GM12865 (cell line): ENCODE data around the gene AFG1L.

Experiments used
- DNase-seq: peaks from one replicate; pipeline ENCODE4 v3.0.0; 2010; ENCODE audit warnings: low read depth
- H3K4me3 ChIP-seq: 2 replicates; pipeline ENCODE4 v1.5.1; 2011; ENCODE audit warnings: mild to moderate bottlenecking, low read depth, low read length, control low read depth
- TF ChIP-seq, protein P1 (sequence below): IDR thresholded peaks from 2 replicates; pipeline ENCODE4 v1.5.1; 2011; ENCODE audit warnings: low read length, control low read depth, low read depth, inconsistent platforms; ENCODE audit not compliant: insufficient read depth; ENCODE audit errors: missing control alignments

Gene AFG1L

DNA sequence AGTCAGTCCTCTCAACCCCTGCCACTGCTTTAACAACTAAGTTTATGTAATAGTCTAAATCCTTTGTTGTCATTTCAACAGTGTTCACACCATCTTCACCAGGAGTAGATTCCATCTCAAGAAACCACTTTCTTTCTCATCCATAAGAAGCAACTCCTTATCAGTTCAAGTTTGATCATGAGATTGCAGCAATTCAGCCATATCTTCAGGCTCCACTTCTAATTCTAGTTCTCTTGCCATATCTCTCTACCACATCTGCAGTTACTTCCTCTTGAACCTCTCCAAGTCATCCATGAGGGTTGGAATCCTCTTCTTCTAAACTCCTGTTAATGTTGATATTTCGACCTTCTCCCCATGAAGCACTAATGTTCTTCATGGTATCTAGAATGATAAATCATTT is 208.0 kb downstream of the AFG1L start:
- TF ChIP-seq, protein P1, sequence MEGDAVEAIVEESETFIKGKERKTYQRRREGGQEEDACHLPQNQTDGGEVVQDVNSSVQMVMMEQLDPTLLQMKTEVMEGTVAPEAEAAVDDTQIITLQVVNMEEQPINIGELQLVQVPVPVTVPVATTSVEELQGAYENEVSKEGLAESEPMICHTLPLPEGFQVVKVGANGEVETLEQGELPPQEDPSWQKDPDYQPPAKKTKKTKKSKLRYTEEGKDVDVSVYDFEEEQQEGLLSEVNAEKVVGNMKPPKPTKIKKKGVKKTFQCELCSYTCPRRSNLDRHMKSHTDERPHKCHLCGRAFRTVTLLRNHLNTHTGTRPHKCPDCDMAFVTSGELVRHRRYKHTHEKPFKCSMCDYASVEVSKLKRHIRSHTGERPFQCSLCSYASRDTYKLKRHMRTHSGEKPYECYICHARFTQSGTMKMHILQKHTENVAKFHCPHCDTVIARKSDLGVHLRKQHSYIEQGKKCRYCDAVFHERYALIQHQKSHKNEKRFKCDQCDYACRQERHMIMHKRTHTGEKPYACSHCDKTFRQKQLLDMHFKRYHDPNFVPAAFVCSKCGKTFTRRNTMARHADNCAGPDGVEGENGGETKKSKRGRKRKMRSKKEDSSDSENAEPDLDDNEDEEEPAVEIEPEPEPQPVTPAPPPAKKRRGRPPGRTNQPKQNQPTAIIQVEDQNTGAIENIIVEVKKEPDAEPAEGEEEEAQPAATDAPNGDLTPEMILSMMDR, result no peak
- H3K4me3 ChIP-seq, result no peak overlapping the region
- no peak for DNase-seq

DNA sequence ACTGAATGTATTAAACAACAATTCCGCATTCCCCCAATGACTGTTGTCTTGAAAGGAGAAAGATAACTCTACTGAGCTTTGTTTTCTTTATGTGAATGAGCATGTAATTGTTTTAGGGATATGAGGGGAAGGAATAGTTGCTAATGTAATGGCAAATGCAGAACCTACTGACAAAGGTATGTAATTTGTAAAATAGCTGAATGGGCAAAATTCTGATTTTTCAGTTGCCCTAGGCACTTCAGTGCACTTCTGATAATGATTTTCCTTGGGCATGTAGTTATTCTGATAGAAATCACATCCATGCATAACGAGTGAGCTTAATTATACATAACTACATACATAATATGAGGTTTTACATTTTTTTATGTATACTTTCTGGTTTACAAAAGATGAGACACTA is 212.5 kb downstream of the AFG1L start:
- H3K4me3 ChIP-seq, result no peak overlapping the region
- DNase-seq, result no peak
- TF ChIP-seq, protein P1, result no peak

DNA sequence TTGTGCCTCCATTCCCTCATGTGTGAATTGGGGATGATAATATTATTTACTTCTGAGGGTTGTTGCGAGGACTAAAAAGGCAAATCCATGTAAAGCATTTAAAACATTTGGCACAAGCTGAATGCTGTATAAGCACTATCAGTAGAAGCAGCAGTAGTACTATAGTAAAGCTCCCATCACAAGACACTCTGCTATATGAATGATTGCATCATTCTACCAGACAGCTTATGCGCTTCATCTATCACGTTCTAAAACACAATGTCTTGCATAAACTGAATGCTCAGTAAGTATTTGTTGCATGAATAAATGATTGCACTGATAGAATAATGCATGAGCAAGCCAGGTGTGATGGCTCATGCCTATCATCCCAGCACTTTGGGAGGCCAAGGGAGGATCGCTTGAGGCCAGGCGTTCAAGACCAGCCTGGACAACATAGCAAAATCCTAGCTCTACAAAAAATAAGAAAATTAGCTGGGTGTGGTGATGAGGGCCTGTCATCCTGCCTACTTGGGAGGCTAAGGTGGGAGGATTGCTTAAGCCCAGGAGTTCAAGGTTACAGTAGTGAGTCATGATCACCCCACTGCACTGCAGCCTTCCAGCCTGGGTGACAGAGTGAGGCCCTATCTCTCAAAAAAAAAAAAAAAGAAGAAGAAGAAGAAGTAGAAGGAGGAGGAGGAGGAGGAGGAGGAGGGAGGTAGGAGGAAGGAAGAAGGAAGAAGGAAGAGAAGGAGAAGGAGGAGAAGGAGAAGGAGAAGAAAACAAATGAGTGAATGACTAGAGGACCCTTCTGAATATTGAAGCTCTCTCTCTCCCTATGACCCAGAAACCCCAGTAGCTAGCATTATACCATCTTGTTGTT is 215.8 kb downstream of the AFG1L start:
- TF ChIP-seq, protein P1, result no peak
- H3K4me3 ChIP-seq, result no peak overlapping the region
- DNase-seq, result no peak

DNA sequence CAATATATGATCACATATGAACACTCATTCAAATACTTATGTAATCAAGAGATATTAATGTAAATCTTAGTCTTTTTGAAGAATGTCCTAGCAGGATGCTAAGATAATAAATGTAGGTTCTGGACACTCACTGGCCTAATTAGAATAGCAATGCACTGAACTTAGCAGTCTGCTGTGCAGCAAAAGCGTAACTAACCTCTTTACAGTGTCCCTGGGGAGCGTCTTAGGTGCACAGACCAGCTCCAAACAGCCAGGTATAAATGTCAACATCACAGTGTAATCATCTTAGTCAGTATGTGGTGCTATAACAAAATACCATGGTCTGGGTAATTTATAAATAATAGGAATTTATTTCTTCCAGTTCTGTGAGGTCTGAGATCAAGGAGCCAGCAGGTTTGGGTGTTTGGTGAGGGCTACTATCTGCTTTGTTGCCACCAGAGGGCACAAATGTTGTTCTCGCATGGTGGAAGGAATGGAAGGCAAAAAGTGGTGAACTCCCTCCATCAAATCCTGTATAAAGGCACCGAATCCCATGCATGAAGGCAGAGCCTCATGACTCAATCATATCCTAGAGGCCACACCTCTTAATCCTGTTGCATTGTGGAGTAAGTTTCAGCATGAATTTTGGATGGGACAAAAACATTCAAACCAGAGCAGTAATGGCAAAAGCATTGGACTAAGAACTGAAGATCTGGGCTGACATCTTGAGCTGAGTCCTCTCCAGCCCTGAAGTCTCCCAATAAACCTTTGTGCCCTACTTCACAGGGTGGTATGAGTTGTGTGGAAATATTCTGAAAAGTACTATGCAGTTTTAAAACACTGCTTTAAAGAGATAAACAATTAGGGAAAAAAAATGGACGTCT is 224.1 kb downstream of the AFG1L start:
- no peak overlapping the region for H3K4me3 ChIP-seq
- TF ChIP-seq, protein P1, result peak; percentile 48
- peak; percentile 33 for DNase-seq

DNA sequence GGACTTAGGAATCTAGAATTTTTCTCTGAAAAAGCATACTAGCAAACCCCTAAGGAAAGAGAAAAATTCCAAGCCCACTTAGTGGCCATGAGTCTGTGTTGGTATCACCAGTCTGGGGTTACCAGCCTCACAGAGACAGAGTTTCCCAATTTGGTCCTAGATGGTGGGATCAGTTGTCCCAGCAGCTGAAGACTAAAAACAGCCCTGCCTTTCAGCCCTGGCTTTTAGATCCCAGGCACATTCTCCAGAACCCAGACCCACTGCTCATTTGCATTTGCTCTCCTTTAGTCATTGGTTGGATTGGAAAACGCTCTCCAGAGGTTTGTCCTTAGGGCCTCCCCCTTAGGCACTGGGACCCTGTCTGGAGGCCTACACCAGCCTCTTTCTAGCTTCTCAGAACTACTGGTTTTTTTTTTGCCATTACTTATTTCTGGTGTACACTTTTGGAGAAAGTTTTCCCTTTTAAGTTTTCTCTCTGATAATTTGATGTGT is 226.8 kb downstream of the AFG1L start:
- DNase-seq, result no peak
- TF ChIP-seq, protein P1, result no peak
- no peak overlapping the region for H3K4me3 ChIP-seq

DNA sequence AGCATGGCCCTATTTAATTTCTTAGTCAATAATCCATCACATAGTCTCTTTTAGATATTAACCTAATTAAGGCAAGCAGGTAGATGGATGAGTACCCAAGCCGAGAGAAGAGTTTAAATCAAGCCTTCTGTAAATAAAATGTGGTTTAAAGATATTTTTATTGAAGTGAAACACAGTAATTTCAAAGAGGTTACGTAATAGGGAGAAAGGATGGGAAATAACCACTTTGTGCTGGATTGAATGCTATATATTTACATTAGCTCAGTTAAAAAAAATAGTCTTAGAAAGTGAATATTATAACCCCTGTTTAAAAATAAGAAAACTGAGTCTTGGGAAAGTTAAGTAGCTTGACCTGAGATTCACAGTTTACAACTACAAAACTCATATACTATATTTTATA is 228.8 kb downstream of the AFG1L start:
- no peak for DNase-seq
- TF ChIP-seq, protein P1, result no peak
- no peak overlapping the region for H3K4me3 ChIP-seq
